ENCODE data around the gene KCNIP3.

KCNIP3 gene

GRCh38 chr2:95306336-95306895 lies 9.3 kb downstream of the KCNIP3 start:
- H3K4me3 ChIP-seq (ENCODE audit: low read depth, low read length) = no peak overlapping the region
- H3K36me3 ChIP-seq (ENCODE audit: insufficient read depth, low read length) = no peaks in the 10 kb centered on the region
- H2AFZ ChIP-seq (ENCODE audit: low read length, unreplicated experiment) = no peak overlapping the region
- H3K27me3 ChIP-seq (ENCODE audit: insufficient read depth, low read length) = 0 out of 2 replicates have a peak, but pooled peaks cover 4% of the 10 kb centered on the region
- peaks cover 4% of the 10 kb centered on the region for H3K4me1 ChIP-seq (ENCODE audit: control insufficient read depth, insufficient read depth, low read length, unreplicated experiment)
- no peak overlapping the region for H3K27ac ChIP-seq (ENCODE audit: low read depth, low read length)
- no peaks in the 10 kb centered on the region for H3K79me2 ChIP-seq (ENCODE audit: control insufficient read depth, insufficient read depth, low read length, unreplicated experiment)

- H3K4me1 ChIP-seq (ENCODE audit: control insufficient read depth, insufficient read depth, low read length, unreplicated experiment) = peaks cover 4% of the 10 kb centered on the region
- H3K79me2 ChIP-seq (ENCODE audit: control insufficient read depth, insufficient read depth, low read length, unreplicated experiment) = no peaks in the 10 kb centered on the region
- H2AFZ ChIP-seq (ENCODE audit: low read length, unreplicated experiment) = no peak overlapping the region
- H3K27me3 ChIP-seq (ENCODE audit: insufficient read depth, low read length) = 0 out of 2 replicates have a peak, but pooled peaks cover 5% of the 10 kb centered on the region
- H3K4me3 ChIP-seq (ENCODE audit: low read depth, low read length) = no peak overlapping the region
- H3K36me3 ChIP-seq (ENCODE audit: insufficient read depth, low read length) = no peaks in the 10 kb centered on the region
- no peak overlapping the region for H3K27ac ChIP-seq (ENCODE audit: low read depth, low read length)
These were observed 9.9 kb downstream of the KCNIP3 start for GRCh38 chr2:95307036-95307435.

- Histone ChIP-seq H2AFZ (ENCODE audit: low read length, unreplicated experiment) (no peak overlapping the region), H3K4me1 (ENCODE audit: control insufficient read depth, insufficient read depth, low read length, unreplicated experiment) (peaks cover 4% of the 10 kb centered on the region), H3K27me3 (ENCODE audit: insufficient read depth, low read length) (0 out of 2 replicates have a peak, but pooled peaks cover 5% of the 10 kb centered on the region), H3K27ac (ENCODE audit: low read depth, low read length) (no peak overlapping the region), H3K36me3 (ENCODE audit: insufficient read depth, low read length) (no peaks in the 10 kb centered on the region), H3K79me2 (ENCODE audit: control insufficient read depth, insufficient read depth, low read length, unreplicated experiment) (no peaks in the 10 kb centered on the region), H3K4me3 (ENCODE audit: low read depth, low read length) (no peak overlapping the region)
These were observed 10.7 kb downstream of the KCNIP3 start for GRCh38 chr2:95307878-95308277.

DNA sequence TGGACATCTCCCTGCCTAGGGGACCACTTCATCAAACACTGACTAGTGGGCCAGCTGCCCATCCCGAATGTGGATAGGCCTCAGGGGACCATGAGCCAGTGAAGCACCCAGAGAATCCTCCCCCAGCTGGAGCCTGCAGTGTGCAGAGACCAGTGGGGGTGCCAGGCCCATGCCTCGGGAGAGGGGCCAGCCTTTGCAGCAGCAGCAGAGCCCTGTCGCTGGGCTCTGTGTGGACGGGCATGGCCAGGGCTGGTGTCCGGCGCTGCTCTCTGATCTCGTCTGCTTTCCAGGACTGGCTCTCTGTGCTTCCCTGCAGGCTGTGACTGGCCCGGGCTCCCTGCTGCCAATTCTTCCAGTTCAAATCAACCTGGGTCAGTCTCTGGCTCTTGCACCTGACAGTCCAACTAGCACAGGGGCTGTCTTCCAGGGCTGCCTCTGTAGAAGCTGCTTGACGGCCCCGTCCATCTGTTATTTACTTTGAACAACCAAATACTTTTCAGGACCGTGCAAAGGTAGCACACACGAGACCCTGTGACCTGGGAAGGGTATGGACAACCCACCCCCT lies 11.4 kb downstream of the KCNIP3 start:
- no peak overlapping the region for H3K4me3 ChIP-seq (ENCODE audit: low read depth, low read length)

DNA sequence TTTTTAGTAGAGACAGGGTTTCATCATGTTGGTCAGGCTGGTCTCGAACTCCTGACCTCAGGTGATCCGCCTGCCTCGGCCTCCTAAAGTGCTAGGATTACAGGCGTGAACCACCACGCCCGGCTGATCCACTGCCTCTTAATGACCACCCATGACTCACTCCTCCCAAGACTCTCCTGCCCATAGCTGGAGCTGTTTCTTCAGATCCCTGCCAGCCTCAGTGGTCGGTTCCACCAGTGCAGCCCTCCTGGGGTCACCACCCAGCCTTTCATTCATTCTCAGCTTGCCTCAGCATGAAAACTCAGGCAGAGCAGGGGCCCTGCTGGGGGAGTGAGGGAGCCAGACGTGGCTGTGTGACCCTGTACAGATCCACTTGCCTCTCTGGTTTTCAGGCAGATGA lies 12.5 kb downstream of the KCNIP3 start:
- 0 out of 2 replicates have a peak, but pooled peaks cover 5% of the 10 kb centered on the region for H3K27me3 ChIP-seq (ENCODE audit: insufficient read depth, low read length)
- peaks cover 8% of the 10 kb centered on the region for H3K4me1 ChIP-seq (ENCODE audit: control insufficient read depth, insufficient read depth, low read length, unreplicated experiment)
- no peak overlapping the region for H3K27ac ChIP-seq (ENCODE audit: low read depth, low read length)
- no peaks in the 10 kb centered on the region for H3K79me2 ChIP-seq (ENCODE audit: control insufficient read depth, insufficient read depth, low read length, unreplicated experiment)
- no peak overlapping the region for H2AFZ ChIP-seq (ENCODE audit: low read length, unreplicated experiment)
- H3K36me3 ChIP-seq (ENCODE audit: insufficient read depth, low read length) = no peaks in the 10 kb centered on the region
- H3K4me3 ChIP-seq (ENCODE audit: low read depth, low read length) = no peak overlapping the region

More for the DNA sequence above, 11.4 kb downstream of the KCNIP3 start:
- no peak overlapping the region for H3K27ac ChIP-seq (ENCODE audit: low read depth, low read length)
- no peaks in the 10 kb centered on the region for H3K79me2 ChIP-seq (ENCODE audit: control insufficient read depth, insufficient read depth, low read length, unreplicated experiment)
- H3K27me3 ChIP-seq (ENCODE audit: insufficient read depth, low read length) = 0 out of 2 replicates have a peak, but pooled peaks cover 5% of the 10 kb centered on the region
- H3K4me1 ChIP-seq (ENCODE audit: control insufficient read depth, insufficient read depth, low read length, unreplicated experiment) = peaks cover 4% of the 10 kb centered on the region
- H2AFZ ChIP-seq (ENCODE audit: low read length, unreplicated experiment) = no peak overlapping the region
- H3K36me3 ChIP-seq (ENCODE audit: insufficient read depth, low read length) = no peaks in the 10 kb centered on the region

- no peak overlapping the region for H2AFZ ChIP-seq (ENCODE audit: low read length, unreplicated experiment)
- H3K27ac ChIP-seq (ENCODE audit: low read depth, low read length) = no peak overlapping the region
- no peak overlapping the region for H3K4me3 ChIP-seq (ENCODE audit: low read depth, low read length)
- 0 out of 2 replicates have a peak, but pooled peaks cover 5% of the 10 kb centered on the region for H3K27me3 ChIP-seq (ENCODE audit: insufficient read depth, low read length)
- H3K36me3 ChIP-seq (ENCODE audit: insufficient read depth, low read length) = no peaks in the 10 kb centered on the region
- H3K4me1 ChIP-seq (ENCODE audit: control insufficient read depth, insufficient read depth, low read length, unreplicated experiment) = peaks cover 14% of the 10 kb centered on the region
- H3K79me2 ChIP-seq (ENCODE audit: control insufficient read depth, insufficient read depth, low read length, unreplicated experiment) = no peaks in the 10 kb centered on the region
These were observed 13.1 kb downstream of the KCNIP3 start for GRCh38 chr2:95310216-95310615.

GRCh38 chr2:95310651-95311050 lies 13.5 kb downstream of the KCNIP3 start:
- Histone ChIP-seq H3K79me2 (ENCODE audit: control insufficient read depth, insufficient read depth, low read length, unreplicated experiment) (no peaks in the 10 kb centered on the region), H3K27me3 (ENCODE audit: insufficient read depth, low read length) (0 out of 2 replicates have a peak, but pooled peaks cover 5% of the 10 kb centered on the region), H2AFZ (ENCODE audit: low read length, unreplicated experiment) (no peak overlapping the region), H3K4me1 (ENCODE audit: control insufficient read depth, insufficient read depth, low read length, unreplicated experiment) (peaks cover 19% of the 10 kb centered on the region), H3K4me3 (ENCODE audit: low read depth, low read length) (no peak overlapping the region), H3K36me3 (ENCODE audit: insufficient read depth, low read length) (no peaks in the 10 kb centered on the region), H3K27ac (ENCODE audit: low read depth, low read length) (no peak overlapping the region)

DNA sequence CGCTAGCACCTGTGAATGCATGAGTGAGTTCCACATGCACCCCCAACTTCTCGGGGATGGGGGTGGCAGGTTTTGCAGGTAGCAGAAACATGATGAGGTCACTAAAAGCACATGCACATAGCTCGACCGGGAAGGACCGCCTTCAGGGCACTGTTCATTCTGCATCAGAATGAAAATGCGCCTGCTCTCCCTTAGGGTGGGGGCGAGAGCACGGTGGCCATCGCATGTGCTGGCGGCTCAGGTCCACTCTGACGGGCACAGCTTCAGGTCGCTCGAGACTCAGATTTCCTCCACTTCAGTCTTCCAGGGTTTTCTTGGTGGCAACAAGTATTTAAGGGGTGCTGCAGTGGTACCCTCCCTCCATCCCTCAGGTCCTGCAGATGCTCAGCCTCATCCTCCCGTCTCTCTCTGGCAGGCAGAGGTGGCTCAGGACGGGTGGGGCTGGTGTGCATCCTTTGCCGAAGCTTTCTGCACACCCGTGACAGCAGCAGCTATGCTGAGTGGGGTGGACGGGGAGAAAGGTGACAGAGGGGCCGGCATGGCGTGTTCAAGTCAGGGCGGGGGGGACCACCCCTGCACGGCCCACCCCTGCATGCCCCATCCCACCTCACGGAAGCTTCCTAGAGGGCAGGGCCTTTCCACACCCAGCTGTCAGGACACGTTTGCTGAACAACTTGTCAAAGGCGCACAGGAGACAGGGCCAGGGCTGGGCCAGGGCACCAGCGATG lies 14.8 kb downstream of the KCNIP3 start:
- Histone ChIP-seq H3K27ac (ENCODE audit: low read depth, low read length) (no peak overlapping the region), H3K36me3 (ENCODE audit: insufficient read depth, low read length) (no peaks in the 10 kb centered on the region), H3K4me1 (ENCODE audit: control insufficient read depth, insufficient read depth, low read length, unreplicated experiment) (peaks cover 32% of the 10 kb centered on the region), H3K79me2 (ENCODE audit: control insufficient read depth, insufficient read depth, low read length, unreplicated experiment) (no peaks in the 10 kb centered on the region), H3K4me3 (ENCODE audit: low read depth, low read length) (no peak overlapping the region), H2AFZ (ENCODE audit: low read length, unreplicated experiment) (no peak overlapping the region), H3K27me3 (ENCODE audit: insufficient read depth, low read length) (0 out of 2 replicates have a peak, but pooled peaks cover 5% of the 10 kb centered on the region)

DNA sequence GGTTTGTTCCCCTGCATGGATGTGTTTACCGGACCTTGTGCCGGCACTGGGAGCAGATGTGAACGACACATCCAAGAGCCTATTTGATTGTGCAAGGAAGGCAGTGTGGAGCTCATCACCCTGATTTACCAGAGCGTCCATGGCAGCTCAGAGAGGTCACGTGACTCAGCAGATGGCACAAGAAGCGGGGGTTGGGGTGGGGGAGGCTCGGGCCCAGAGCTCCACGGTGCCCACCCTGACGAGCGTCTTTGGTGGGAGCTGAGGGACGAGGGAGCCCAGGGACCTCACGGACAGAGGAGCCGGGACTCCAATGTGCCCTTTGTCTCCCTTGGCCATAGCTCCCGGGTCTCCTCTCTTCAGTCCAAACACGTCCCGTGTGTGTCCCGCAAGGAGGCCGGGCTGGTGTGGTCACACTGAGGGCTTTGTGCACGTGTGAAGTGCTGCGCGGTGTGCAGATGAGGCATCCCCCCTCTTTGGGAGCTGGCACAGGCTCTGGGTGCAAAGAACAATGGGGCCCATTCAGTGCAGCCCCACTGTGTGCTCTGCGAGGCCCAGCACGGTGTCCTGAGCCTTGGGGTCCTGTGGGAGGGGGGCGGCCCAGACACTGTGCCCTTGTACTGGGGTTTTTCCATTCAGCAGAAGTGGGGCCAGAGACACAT lies 15.5 kb downstream of the KCNIP3 start:
- Histone ChIP-seq H3K27ac (ENCODE audit: low read depth, low read length) (no peak overlapping the region), H2AFZ (ENCODE audit: low read length, unreplicated experiment) (no peak overlapping the region), H3K79me2 (ENCODE audit: control insufficient read depth, insufficient read depth, low read length, unreplicated experiment) (no peaks in the 10 kb centered on the region), H3K36me3 (ENCODE audit: insufficient read depth, low read length) (no peaks in the 10 kb centered on the region), H3K4me3 (ENCODE audit: low read depth, low read length) (no peak overlapping the region), H3K4me1 (ENCODE audit: control insufficient read depth, insufficient read depth, low read length, unreplicated experiment) (peaks cover 39% of the 10 kb centered on the region), H3K27me3 (ENCODE audit: insufficient read depth, low read length) (0 out of 2 replicates have a peak, but pooled peaks cover 5% of the 10 kb centered on the region)

DNA sequence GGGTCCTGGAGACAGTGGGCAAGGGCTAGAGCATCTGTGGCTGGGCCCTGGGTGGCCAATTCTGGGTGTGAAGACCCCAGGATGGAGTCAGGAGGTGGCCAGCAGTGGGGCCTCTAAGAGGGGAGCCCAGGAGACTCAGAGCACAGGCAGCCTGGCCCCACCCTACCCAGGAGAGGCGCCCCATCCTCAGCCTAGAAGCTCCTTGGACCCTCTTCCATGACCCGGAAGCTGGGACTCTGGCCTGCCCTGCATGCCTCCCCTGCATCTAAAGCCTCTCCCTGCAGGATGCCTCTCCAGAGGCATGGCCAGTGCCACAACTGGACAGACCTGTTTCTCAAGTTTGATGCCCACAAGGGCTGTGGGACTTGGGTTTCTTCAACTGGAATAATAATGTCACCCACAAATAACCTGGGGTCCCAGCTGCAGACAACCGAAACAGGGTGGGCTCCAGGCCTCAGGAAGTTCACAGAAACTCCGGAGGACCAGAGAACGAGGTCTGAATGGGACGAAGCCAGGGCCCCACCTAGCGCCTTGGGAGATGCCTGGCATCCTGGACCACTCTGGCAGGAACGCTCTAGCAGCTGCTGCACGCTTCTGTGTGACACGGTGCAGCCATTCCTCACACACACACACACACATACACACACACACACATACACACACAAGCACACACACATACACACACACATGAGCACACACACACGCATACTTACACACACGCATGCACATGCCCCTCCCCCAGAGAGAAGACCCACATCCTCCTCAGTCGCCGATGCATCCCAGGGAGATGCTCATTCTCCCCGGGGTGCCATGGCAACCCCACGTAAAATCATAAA lies 16.4 kb downstream of the KCNIP3 start:
- peaks cover 40% of the 10 kb centered on the region for H3K4me1 ChIP-seq (ENCODE audit: control insufficient read depth, insufficient read depth, low read length, unreplicated experiment)
- H3K27ac ChIP-seq (ENCODE audit: low read depth, low read length) = no peak overlapping the region
- no peaks in the 10 kb centered on the region for H3K79me2 ChIP-seq (ENCODE audit: control insufficient read depth, insufficient read depth, low read length, unreplicated experiment)
- no peak overlapping the region for H2AFZ ChIP-seq (ENCODE audit: low read length, unreplicated experiment)
- H3K4me3 ChIP-seq (ENCODE audit: low read depth, low read length) = no peak overlapping the region
- 0 out of 2 replicates have a peak, but pooled peaks cover 5% of the 10 kb centered on the region for H3K27me3 ChIP-seq (ENCODE audit: insufficient read depth, low read length)
- H3K36me3 ChIP-seq (ENCODE audit: insufficient read depth, low read length) = no peaks in the 10 kb centered on the region
